ENCODE results near the gene GPRC6A. TPM values are rescaled to one million over a fixed set of nuclear protein-coding genes. Genes with fewer than 3 reads are reported as not detected.
A peak's percentile ranks its signal among the peaks of the same experiment; 100 is the strongest.

GPRC6A gene
- total and polyA plus RNA-seq, 10 of the 15 experiments (the other 5 are each of a cell fraction or from before 2014, with no cell fraction given), result not detected

- CTCF ChIA-PET, result no interaction called here
- Histone ChIP-seq H3K27ac (ENCODE audit: control insufficient read depth, insufficient read depth) (no peak within 1 kb of the TSS), H4K20me1 (ENCODE audit: control insufficient read depth, insufficient read depth) (no peaks in the 10 kb centered on the region), H3K4me3 (no peak within 1 kb of the TSS), H3K4me1 (ENCODE audit: control insufficient read depth, insufficient read depth, low read length) (no peaks in the 10 kb centered on the region), H3K79me2 (ENCODE audit: control insufficient read depth, insufficient read depth, low read length) (no peaks in the 10 kb centered on the region), H3K9ac (ENCODE audit: control insufficient read depth, insufficient read depth, low read length) (no peak within 1 kb of the TSS), H2AFZ (ENCODE audit: control insufficient read depth, low read depth, low read length) (no peak within 1 kb of the TSS), H3K27me3 (replicated peaks in 1 of 2; ENCODE audit: control insufficient read depth in 2 of 2, insufficient read depth in 2 of 2, low read length in 1 of 2) (peaks cover 3 to 8% of the 10 kb centered on the region in 2 experiments), H3K9me3 (replicated peaks; ENCODE audit: control insufficient read depth, insufficient read depth, low read length) (no peaks in the 10 kb centered on the region), H3K4me2 (ENCODE audit: control insufficient read depth, insufficient read depth) (peak within 1 kb of the TSS; percentile 25; the same call in 1 of the 2 replicates), H3K36me3 (ENCODE audit: control insufficient read depth in 2 of 2, insufficient read depth in 2 of 2, low read length in 1 of 2) (no peaks in the 10 kb centered on the region)
- in situ Hi-C loops (cut with MboI), result no loop called here
- intact Hi-C loops (cut with micrococcal nuclease; ENCODE audit: unreplicated experiment), result no loop called here
- no TSS peak for BruUV-seq (replicated peaks)
- TF ChIP-seq E2F8 (IDR thresholded peaks at IDR 0.05; ENCODE audit: low read depth, partially characterized antibody) (no peak), STAT3 (IDR thresholded peaks at IDR 0.05; ENCODE audit: low read depth, low read length) (no peak), RFX5 (IDR thresholded peaks at IDR 0.05; ENCODE audit: low read depth, low read length) (no peak), POU2F2 (IDR thresholded peaks at IDR 0.05; ENCODE audit: borderline replicate concordance, low read depth, low read length) (no peak), IKZF2 (IDR thresholded peaks at IDR 0.05) (no peak), PML (IDR thresholded peaks at IDR 0.05; ENCODE audit: low read length) (no peak), ELK1 (IDR thresholded peaks at IDR 0.05; ENCODE audit: low read depth, low read length) (no peak), BACH1 (IDR thresholded peaks at IDR 0.05; ENCODE audit: borderline replicate concordance) (no peak), IRF5 (IDR thresholded peaks at IDR 0.05; ENCODE audit: borderline replicate concordance) (no peak)
- SMC1A ChIA-PET (ENCODE audit: uncharacterized antibody, unreplicated experiment), result no interaction called here
- FAIRE-seq (no peak), ATAC-seq (peak; percentile 35; the same call in 2 of the 3 replicates), DNase-seq (ENCODE audit: low read depth, low spot score) (no peak)
- RAD21 ChIA-PET (ENCODE audit: unreplicated experiment), result no interaction called here
- POLR2A ChIA-PET, result no interaction called here
- 20% methylated on average over 64 of the region's 73 CpGs for WGBS (ENCODE audit: insufficient coverage, insufficient replicate concordance, low lambda C conversion rate, missing lambda C conversion rate)
Observed at GRCh38 chr6:116876635-116877611, 48.0 kb upstream of the GPRC6A start, which contains the start of gene RFX6. Gene RFX6, plus strand, starts transcription at chr6:116877242. Its CDS starts 34 bp downstream, at chr6:116877276.
